ENCODE data around the gene CCDC3. TPM values are rescaled to one million over a fixed set of nuclear protein-coding genes. Genes with fewer than 3 reads are reported as not detected.
A peak's percentile ranks its signal among the peaks of the same experiment; 100 is the strongest.

The CCDC3 gene
- total and polyA plus RNA-seq, 4 donors: 2.2 to 12.3 (median 6.6) TPM

DNA sequence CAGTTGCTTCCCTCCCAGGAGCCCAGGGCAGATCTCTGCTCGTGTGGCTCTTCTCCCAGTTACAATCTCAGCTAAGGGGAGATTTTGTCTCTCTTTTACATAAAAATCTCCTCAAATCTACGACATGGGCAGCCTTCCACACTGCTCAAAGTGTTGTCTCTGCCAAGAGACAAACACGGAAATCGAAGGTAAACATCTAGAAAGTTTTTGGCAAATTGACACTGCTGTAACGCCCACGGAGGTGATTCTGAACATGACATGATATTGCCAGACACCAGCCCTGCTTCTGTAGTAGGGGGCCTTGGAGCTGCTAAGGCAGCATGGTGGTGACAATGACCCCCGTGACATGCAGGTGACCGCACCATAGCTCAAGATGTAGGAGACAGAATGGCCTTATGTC, 128.3 kb downstream of the CCDC3 start (continued):
- TF ChIP-seq, protein P1, sequence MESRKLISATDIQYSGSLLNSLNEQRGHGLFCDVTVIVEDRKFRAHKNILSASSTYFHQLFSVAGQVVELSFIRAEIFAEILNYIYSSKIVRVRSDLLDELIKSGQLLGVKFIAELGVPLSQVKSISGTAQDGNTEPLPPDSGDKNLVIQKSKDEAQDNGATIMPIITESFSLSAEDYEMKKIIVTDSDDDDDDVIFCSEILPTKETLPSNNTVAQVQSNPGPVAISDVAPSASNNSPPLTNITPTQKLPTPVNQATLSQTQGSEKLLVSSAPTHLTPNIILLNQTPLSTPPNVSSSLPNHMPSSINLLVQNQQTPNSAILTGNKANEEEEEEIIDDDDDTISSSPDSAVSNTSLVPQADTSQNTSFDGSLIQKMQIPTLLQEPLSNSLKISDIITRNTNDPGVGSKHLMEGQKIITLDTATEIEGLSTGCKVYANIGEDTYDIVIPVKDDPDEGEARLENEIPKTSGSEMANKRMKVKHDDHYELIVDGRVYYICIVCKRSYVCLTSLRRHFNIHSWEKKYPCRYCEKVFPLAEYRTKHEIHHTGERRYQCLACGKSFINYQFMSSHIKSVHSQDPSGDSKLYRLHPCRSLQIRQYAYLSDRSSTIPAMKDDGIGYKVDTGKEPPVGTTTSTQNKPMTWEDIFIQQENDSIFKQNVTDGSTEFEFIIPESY (IDR thresholded peaks at IDR 0.05): no peak
- TF ChIP-seq, protein P2, sequence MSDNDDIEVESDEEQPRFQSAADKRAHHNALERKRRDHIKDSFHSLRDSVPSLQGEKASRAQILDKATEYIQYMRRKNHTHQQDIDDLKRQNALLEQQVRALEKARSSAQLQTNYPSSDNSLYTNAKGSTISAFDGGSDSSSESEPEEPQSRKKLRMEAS (IDR thresholded peaks at IDR 0.05): no peak

DNA sequence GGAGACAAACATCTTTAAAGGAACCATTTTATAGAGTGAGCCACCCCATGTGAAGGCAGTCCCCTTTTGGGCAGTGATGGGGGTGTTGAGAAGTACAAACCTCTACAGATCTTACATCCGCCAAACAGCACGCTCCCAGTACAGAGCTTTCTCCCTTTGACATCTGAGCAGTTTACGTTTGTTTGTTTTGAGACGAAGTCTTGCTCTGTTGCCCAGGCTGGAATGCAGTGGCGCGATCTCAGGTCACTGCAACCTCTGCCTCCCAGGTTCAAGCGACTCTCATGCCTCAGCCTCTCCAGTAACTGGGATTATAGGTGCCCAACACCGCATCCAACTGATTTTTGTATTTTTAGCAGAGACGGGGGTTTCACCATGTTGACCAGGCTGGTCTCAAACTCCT, 128.9 kb downstream of the CCDC3 start:
- no peak for DNase-seq (ENCODE audit: low spot score)
- no peaks in the 10 kb centered on the region for H3K36me3 ChIP-seq (ENCODE audit: control insufficient read depth in 4 of 4, insufficient read depth in 3 of 4, low read depth in 1 of 4, low read length in 3 of 4)
- no peak overlapping the region for H3K9ac ChIP-seq (ENCODE audit: low read depth in 1 of 2, low read length in 2 of 2)
- no peak for TF ChIP-seq FOXA1 (IDR thresholded peaks at IDR 0.05)
- peak in 1 of 2 donors; percentile 40 for TF ChIP-seq HNF4A (conservative IDR thresholded peaks at IDR 0.05)
- peak in 1 of 2 donors; percentile 41 for TF ChIP-seq RXRA (IDR thresholded peaks at IDR 0.05)
- TF ChIP-seq SP1 (IDR thresholded peaks at IDR 0.05): no peak
- no peak for TF ChIP-seq TAF1 (conservative IDR thresholded peaks at IDR 0.05)
- TF ChIP-seq, protein P3, sequence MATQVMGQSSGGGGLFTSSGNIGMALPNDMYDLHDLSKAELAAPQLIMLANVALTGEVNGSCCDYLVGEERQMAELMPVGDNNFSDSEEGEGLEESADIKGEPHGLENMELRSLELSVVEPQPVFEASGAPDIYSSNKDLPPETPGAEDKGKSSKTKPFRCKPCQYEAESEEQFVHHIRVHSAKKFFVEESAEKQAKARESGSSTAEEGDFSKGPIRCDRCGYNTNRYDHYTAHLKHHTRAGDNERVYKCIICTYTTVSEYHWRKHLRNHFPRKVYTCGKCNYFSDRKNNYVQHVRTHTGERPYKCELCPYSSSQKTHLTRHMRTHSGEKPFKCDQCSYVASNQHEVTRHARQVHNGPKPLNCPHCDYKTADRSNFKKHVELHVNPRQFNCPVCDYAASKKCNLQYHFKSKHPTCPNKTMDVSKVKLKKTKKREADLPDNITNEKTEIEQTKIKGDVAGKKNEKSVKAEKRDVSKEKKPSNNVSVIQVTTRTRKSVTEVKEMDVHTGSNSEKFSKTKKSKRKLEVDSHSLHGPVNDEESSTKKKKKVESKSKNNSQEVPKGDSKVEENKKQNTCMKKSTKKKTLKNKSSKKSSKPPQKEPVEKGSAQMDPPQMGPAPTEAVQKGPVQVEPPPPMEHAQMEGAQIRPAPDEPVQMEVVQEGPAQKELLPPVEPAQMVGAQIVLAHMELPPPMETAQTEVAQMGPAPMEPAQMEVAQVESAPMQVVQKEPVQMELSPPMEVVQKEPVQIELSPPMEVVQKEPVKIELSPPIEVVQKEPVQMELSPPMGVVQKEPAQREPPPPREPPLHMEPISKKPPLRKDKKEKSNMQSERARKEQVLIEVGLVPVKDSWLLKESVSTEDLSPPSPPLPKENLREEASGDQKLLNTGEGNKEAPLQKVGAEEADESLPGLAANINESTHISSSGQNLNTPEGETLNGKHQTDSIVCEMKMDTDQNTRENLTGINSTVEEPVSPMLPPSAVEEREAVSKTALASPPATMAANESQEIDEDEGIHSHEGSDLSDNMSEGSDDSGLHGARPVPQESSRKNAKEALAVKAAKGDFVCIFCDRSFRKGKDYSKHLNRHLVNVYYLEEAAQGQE (IDR thresholded peaks at IDR 0.05): no peak
- no peak overlapping the region for H3K27ac ChIP-seq (ENCODE audit: low read depth in 1 of 2, low read length in 2 of 2)
- no peaks in the 10 kb centered on the region for H3K27me3 ChIP-seq (ENCODE audit: control insufficient read depth in 4 of 4, insufficient read depth in 4 of 4, low read length in 3 of 4)
- H3K9me3 ChIP-seq (ENCODE audit: control insufficient read depth in 4 of 4, low read length in 3 of 4): no peaks in the 10 kb centered on the region
- WGBS: 41% methylated on average over 9 of the region's 9 CpGs
- H3K4me3 ChIP-seq (ENCODE audit: low read depth in 1 of 3, low read length in 3 of 3): no peak overlapping the region
- H3K4me1 ChIP-seq (ENCODE audit: control insufficient read depth in 4 of 4, insufficient read depth in 4 of 4, low read length in 3 of 4): peaks cover 7 to 33% (median 19%) of the 10 kb centered on the region in 4 donors

DNA sequence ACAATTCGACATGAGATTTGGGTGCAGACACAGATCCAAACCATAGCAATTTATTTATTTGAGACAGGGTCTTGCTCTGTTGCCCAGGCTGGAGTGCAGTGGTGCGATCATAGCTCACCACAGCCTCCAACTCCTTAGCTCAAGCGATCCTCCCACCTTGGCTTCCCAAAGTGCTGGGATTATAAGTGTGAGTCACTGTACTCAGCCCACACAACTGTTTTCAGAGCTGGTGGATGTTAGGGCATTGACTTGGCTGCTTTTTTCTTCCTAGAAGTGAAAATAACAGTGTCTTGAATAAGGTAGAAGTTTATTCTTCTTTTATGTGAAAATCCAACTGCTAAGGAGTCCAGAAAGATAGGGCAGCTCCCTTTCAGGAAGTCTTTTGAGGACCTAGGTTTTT, 132.1 kb downstream of the CCDC3 start:
- Histone ChIP-seq H3K36me3 (ENCODE audit: control insufficient read depth in 4 of 4, insufficient read depth in 3 of 4, low read depth in 1 of 4, low read length in 3 of 4) (no peaks in the 10 kb centered on the region), H3K27me3 (ENCODE audit: control insufficient read depth in 4 of 4, insufficient read depth in 4 of 4, low read length in 3 of 4) (no peaks in the 10 kb centered on the region), H3K9me3 (ENCODE audit: control insufficient read depth in 4 of 4, low read length in 3 of 4) (no peaks in the 10 kb centered on the region), H3K9ac (ENCODE audit: low read depth in 1 of 2, low read length in 2 of 2) (no peak overlapping the region), H3K4me3 (ENCODE audit: low read depth in 1 of 3, low read length in 3 of 3) (no peak overlapping the region), H3K4me1 (ENCODE audit: control insufficient read depth in 4 of 4, insufficient read depth in 4 of 4, low read length in 3 of 4) (peaks cover 4 to 21% (median 11%) of the 10 kb centered on the region in 4 donors), H3K27ac (ENCODE audit: low read depth in 1 of 2, low read length in 2 of 2) (no peak overlapping the region)
- no peak for TF ChIP-seq FOXA1 (IDR thresholded peaks at IDR 0.05)
- no peak for TF ChIP-seq GABPA (IDR thresholded peaks at IDR 0.05 in 1 of 2, conservative IDR thresholded peaks at IDR 0.05 in 1 of 2)
- TF ChIP-seq JUND (IDR thresholded peaks at IDR 0.05): no peak
- TF ChIP-seq FOXA2 (IDR thresholded peaks at IDR 0.05): no peak
- TF ChIP-seq, protein P4, sequence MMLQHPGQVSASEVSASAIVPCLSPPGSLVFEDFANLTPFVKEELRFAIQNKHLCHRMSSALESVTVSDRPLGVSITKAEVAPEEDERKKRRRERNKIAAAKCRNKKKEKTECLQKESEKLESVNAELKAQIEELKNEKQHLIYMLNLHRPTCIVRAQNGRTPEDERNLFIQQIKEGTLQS (IDR thresholded peaks at IDR 0.05): no peak
- TF ChIP-seq SP1 (IDR thresholded peaks at IDR 0.05): no peak
- no peak for TF ChIP-seq HNF4G (IDR thresholded peaks at IDR 0.05)
- TF ChIP-seq, protein P5, sequence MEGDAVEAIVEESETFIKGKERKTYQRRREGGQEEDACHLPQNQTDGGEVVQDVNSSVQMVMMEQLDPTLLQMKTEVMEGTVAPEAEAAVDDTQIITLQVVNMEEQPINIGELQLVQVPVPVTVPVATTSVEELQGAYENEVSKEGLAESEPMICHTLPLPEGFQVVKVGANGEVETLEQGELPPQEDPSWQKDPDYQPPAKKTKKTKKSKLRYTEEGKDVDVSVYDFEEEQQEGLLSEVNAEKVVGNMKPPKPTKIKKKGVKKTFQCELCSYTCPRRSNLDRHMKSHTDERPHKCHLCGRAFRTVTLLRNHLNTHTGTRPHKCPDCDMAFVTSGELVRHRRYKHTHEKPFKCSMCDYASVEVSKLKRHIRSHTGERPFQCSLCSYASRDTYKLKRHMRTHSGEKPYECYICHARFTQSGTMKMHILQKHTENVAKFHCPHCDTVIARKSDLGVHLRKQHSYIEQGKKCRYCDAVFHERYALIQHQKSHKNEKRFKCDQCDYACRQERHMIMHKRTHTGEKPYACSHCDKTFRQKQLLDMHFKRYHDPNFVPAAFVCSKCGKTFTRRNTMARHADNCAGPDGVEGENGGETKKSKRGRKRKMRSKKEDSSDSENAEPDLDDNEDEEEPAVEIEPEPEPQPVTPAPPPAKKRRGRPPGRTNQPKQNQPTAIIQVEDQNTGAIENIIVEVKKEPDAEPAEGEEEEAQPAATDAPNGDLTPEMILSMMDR (IDR thresholded peaks at IDR 0.05; ENCODE audit: low read depth, low read length, missing input control): no peak
- no peak for TF ChIP-seq TAF1 (conservative IDR thresholded peaks at IDR 0.05)
- no peak for TF ChIP-seq RXRA (IDR thresholded peaks at IDR 0.05)
- TF ChIP-seq, protein P1 (IDR thresholded peaks at IDR 0.05): no peak
- no peak for TF ChIP-seq NR2F2 (IDR thresholded peaks at IDR 0.05)
- no peak for TF ChIP-seq HNF4A (conservative IDR thresholded peaks at IDR 0.05)
- no peak for TF ChIP-seq RAD21 (IDR thresholded peaks at IDR 0.05)
- WGBS: 92% methylated on average over 3 of the region's 3 CpGs
- no peak for DNase-seq (ENCODE audit: low spot score)

All from liver (tissue), 9 donors.